ENCODE data around the gene SEC24C. TPM values are rescaled to one million over a fixed set of nuclear protein-coding genes. Genes with fewer than 3 reads are reported as not detected.

SEC24C gene
- total RNA-seq, 2 experiments from 2014 or later, result 87.5 to 88.7 TPM

DNA sequence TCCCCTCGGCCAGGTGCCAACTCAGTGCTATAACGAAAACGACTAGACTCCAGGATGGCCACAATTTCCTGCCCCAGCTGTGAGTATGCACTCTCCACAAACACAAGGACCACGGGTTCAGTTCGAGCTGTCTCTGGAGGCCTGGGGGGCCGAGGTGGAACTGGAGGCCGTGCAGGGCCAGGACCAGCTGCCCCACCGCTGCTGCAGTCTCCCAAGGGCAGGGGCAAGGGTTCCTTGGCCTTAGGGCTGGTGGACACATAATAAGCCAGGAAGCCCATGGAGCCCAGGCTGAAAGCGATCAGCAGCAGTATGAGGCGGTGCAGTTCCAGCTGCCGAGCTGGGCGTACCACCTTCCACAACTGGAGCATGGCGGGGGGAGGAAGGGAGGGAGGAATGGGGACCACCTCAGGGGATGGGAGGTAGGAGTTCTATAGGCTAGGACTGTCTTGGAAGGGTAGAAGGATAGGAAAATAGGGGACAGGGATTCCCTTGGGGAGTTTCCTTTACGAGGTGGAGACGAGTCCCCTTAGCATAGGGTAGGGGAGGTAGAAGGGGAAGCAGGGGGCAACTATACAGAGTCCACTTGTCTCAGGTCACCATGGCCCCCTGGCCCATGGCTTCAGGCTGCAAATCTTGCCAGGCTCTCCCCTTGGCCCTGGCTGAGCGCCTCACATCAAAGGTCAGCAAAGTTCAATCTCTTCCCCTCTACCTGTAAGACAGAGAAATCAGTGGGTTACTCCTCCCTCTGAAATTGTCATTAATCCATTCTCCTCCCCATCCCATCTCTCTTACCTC is 64.0 kb downstream of the SEC24C start:
- Mint-ChIP-seq H3K4me1 (ENCODE audit: low read depth) (peaks cover 58% of the 10 kb centered on the region), H3K27me3 (no peaks in the 10 kb centered on the region), H3K9me3 (no peaks in the 10 kb centered on the region), H3K4me3 (no peak overlapping the region), H3K27ac (peak overlapping the region; percentile 98), H3K36me3 (ENCODE audit: low read depth) (peaks cover 63% of the 10 kb centered on the region)
- ChIA-PET POLR2A (interaction anchor here (0.8 to 9.1 kb wide), 9 partner anchors 7 to 77 kb away, joined by 3 to 110 read pairs (median 14); partner anchors contain the start of genes CHCHD1, SEC24C and ZSWIM8), CTCF (interaction anchor here (1.1 to 1.7 kb wide), 4 partner anchors 22 to 71 kb away, joined by 3 to 5 read pairs (median 4); no protein-coding TSS in a partner anchor)
- TF ChIP-seq, protein P1, sequence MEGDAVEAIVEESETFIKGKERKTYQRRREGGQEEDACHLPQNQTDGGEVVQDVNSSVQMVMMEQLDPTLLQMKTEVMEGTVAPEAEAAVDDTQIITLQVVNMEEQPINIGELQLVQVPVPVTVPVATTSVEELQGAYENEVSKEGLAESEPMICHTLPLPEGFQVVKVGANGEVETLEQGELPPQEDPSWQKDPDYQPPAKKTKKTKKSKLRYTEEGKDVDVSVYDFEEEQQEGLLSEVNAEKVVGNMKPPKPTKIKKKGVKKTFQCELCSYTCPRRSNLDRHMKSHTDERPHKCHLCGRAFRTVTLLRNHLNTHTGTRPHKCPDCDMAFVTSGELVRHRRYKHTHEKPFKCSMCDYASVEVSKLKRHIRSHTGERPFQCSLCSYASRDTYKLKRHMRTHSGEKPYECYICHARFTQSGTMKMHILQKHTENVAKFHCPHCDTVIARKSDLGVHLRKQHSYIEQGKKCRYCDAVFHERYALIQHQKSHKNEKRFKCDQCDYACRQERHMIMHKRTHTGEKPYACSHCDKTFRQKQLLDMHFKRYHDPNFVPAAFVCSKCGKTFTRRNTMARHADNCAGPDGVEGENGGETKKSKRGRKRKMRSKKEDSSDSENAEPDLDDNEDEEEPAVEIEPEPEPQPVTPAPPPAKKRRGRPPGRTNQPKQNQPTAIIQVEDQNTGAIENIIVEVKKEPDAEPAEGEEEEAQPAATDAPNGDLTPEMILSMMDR (IDR thresholded peaks at IDR 0.05), result no peak
- intact Hi-C loops (cut with micrococcal nuclease), result no loop called here
- no peak for DNase-seq
- ATAC-seq, result no peak

DNA sequence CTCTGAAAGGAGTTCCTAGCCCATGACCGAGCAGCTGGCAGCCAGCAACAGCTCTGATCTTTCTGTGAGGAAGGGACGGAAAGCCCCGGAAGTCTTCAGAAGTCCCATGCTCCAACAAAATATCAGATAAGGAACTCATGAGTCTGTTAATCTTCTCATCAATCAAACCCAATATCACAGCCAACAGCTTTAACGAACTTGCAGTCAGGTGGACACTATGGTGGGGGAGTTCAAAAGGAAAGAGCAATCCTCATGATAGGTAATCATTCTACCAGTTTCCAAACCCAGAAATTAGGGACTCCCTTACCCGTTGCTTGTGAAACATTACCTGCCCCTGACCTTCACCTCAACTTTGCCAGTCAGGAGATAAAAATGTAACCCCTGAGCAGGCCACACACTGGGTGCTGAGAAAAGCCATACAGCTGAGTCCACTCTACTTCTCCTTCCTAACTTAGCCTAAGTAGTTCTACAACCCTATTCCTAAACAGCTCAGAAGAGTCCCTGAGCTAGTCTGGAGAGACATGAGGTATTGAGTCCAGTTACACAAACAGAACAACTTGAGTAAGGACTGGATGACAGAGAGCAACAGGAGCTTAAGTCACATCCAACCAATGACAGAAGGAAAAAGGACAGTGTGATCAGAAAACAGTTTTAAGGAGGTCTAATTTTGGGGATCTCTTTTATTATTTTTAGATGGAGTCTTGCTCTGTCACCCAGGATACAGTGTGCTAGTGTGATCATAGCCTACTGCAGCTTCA is 65.1 kb downstream of the SEC24C start:
- TF ChIP-seq, protein P1 (IDR thresholded peaks at IDR 0.05), result no peak
- DNase-seq, result no peak
- Mint-ChIP-seq H3K4me3 (peak overlapping the region; percentile 82), H3K36me3 (ENCODE audit: low read depth) (peaks cover 59% of the 10 kb centered on the region), H3K27ac (peak overlapping the region; percentile 98), H3K9me3 (no peaks in the 10 kb centered on the region), H3K27me3 (no peaks in the 10 kb centered on the region), H3K4me1 (ENCODE audit: low read depth) (peaks cover 49% of the 10 kb centered on the region)
- POLR2A ChIA-PET, result interaction anchor here (0.8 to 9.1 kb wide), 11 partner anchors 8 to 78 kb away, joined by 3 to 110 read pairs (median 12); partner anchors contain the start of genes CHCHD1, SEC24C and ZSWIM8
- intact Hi-C loops (cut with micrococcal nuclease), result no loop called here
- CTCF ChIA-PET, result interaction anchor here (0.6 to 1.8 kb wide), 6 partner anchors 9 to 71 kb away, joined by 3 to 5 read pairs (median 4); no protein-coding TSS in a partner anchor
- no peak for ATAC-seq

DNA sequence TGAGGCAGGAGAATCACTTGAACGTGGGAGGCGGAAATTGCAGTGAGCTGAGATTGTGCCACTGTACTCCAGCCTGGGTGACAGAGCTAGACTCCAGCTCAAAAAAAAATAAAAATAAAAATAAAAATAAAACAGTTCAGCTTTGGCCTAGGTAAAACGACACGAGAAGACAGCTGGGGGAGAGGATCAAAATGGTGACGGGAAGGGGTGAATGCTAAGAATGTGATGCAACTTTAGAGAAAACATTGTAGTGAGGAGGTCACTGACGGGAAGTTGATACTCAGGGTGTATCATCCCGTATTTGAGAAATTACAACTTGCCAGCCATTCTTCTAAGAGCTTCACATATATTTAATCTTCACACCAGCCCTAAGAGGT is 66.2 kb downstream of the SEC24C start:
- DNase-seq, result peak; percentile 21
- intact Hi-C loops (cut with micrococcal nuclease), result no loop called here
- peak overlapping the region; percentile 98 for H3K27ac Mint-ChIP-seq
- TF ChIP-seq, protein P1 (IDR thresholded peaks at IDR 0.05), result no peak
- H3K4me3 Mint-ChIP-seq, result peak overlapping the region; percentile 82
- H3K27me3 Mint-ChIP-seq, result no peaks in the 10 kb centered on the region
- no peaks in the 10 kb centered on the region for H3K9me3 Mint-ChIP-seq
- ATAC-seq, result no peak
- peaks cover 58% of the 10 kb centered on the region for H3K36me3 Mint-ChIP-seq (ENCODE audit: low read depth)
- ChIA-PET CTCF (interaction anchor here (1.0 to 1.8 kb wide), 4 partner anchors 21 to 70 kb away, joined by 3 to 5 read pairs (median 4); no protein-coding TSS in a partner anchor), POLR2A (interaction anchor here (0.5 to 9.1 kb wide), 12 partner anchors 9 to 321 kb away, joined by 3 to 110 read pairs (median 8); partner anchors contain the start of genes CAMK2G, CHCHD1, SEC24C and ZSWIM8)
- H3K4me1 Mint-ChIP-seq (ENCODE audit: low read depth), result peaks cover 47% of the 10 kb centered on the region

DNA sequence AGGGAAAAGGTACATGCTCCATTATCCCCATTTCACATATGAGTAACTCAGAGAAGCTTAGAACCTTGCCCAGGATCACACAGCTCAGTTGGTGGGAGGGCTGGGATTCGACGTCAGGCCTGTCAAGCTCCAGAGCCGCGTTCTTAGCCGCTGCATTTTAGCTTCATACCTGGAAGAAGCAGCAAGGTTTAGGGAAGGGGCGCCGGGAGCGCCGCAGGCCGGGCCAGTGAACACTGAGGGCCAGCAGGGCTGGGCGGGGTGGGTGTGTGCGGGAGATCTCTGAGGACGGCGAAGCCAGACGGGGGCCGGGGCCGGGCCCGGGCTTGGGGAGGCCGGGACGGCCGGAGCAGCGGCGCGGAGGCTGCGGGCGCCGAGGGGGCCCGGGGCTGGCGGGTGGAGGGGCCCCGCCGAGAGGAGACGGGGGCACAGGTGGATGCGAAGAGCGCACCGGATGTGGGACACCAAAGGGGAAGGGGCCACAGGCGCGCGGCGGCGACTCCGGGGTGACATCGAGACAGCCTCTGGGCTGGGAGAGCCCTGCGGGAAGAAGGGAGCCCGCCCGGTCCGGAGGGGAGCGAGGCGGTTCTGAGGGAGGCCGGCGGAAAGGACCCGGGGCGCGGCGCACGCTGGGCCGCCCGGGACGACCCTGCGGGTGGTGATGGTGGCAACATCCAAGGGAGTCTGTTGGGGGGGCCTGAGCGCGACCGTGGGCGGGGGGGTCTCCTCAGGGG is 66.7 kb downstream of the SEC24C start:
- no peaks in the 10 kb centered on the region for H3K9me3 Mint-ChIP-seq
- ChIA-PET POLR2A (interaction anchor here (0.5 to 9.1 kb wide), 11 partner anchors 10 to 322 kb away, joined by 3 to 110 read pairs (median 12); partner anchors contain the start of genes CAMK2G, CHCHD1, SEC24C and ZSWIM8), CTCF (interaction anchor here (1.0 to 1.8 kb wide), 3 partner anchors 21 to 69 kb away, joined by 3 to 4 read pairs (median 3); no protein-coding TSS in a partner anchor)
- TF ChIP-seq, protein P1 (IDR thresholded peaks at IDR 0.05), result no peak
- peak overlapping the region; percentile 82 for H3K4me3 Mint-ChIP-seq
- peaks cover 44% of the 10 kb centered on the region for H3K4me1 Mint-ChIP-seq (ENCODE audit: low read depth)
- ATAC-seq (peak; percentile 15), DNase-seq (peak; percentile 65)
- intact Hi-C loops (cut with micrococcal nuclease), result no loop called here
- peak overlapping the region; percentile 98 for H3K27ac Mint-ChIP-seq
- peaks cover 53% of the 10 kb centered on the region for H3K36me3 Mint-ChIP-seq (ENCODE audit: low read depth)
- no peaks in the 10 kb centered on the region for H3K27me3 Mint-ChIP-seq
